ENCODE data around the gene PLCD3.

GRCh38 chr17:45096141-45096540 is 36.2 kb downstream of the PLCD3 start:
- TF ChIP-seq, protein P1, sequence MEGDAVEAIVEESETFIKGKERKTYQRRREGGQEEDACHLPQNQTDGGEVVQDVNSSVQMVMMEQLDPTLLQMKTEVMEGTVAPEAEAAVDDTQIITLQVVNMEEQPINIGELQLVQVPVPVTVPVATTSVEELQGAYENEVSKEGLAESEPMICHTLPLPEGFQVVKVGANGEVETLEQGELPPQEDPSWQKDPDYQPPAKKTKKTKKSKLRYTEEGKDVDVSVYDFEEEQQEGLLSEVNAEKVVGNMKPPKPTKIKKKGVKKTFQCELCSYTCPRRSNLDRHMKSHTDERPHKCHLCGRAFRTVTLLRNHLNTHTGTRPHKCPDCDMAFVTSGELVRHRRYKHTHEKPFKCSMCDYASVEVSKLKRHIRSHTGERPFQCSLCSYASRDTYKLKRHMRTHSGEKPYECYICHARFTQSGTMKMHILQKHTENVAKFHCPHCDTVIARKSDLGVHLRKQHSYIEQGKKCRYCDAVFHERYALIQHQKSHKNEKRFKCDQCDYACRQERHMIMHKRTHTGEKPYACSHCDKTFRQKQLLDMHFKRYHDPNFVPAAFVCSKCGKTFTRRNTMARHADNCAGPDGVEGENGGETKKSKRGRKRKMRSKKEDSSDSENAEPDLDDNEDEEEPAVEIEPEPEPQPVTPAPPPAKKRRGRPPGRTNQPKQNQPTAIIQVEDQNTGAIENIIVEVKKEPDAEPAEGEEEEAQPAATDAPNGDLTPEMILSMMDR (IDR thresholded peaks at IDR 0.05 in 8 of 11, conservative IDR thresholded peaks at IDR 0.05 in 3 of 11), result peak in 6 of 11 experiments; percentile 13 to 38 (median 32)
- no peak for TF ChIP-seq POLR2A (IDR thresholded peaks at IDR 0.05)
